NCI-H748 treated with DMSO at 0.1 percent for 48 hours (cell line): ENCODE data around the gene ZDHHC17.

ENCODE experiments used
- DNase-seq: peaks from one replicate; lab custom pipeline; 2025; lab: John Stamatoyannopoulos, UW

ZDHHC17 gene

DNA sequence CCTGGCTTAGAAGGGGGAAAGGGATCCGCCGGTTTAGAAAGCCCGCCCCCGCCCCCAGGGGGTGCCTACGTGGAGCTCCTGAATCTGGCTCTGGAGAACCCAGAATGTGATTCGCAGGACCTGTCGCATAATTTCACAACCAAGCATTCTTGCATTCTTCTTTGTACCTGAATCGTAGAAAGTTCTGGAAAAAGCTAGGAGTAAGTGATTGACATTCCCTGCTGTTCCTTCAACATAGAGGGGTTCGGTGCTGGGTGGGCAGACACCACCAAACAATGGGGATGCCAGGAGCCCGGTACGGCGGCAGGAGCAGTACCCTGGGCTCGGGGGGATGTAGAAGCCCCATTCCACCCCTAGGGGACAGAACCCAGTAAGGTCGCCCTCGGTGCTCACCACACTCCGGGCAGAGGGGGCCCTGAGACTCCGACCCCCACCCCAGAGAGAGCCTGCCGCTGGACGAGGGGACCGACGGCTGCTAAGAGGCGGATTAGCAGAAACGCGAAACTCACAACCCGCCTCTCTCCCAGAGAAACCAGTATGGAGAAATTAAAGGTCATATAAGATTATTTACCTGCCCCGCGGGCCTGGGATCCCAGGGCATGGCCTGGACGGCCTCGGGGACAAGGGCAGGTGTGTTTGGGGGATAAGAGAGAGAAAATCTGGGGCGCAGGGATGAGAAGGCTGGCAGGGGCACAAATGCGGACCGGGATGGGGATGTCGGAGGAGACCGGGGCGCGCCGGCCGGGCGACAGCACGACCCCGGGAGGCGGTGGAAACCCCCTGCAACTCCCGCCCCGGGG lies 114.4 kb downstream of the ZDHHC17 start:
- peak; percentile 37 for DNase-seq

DNA sequence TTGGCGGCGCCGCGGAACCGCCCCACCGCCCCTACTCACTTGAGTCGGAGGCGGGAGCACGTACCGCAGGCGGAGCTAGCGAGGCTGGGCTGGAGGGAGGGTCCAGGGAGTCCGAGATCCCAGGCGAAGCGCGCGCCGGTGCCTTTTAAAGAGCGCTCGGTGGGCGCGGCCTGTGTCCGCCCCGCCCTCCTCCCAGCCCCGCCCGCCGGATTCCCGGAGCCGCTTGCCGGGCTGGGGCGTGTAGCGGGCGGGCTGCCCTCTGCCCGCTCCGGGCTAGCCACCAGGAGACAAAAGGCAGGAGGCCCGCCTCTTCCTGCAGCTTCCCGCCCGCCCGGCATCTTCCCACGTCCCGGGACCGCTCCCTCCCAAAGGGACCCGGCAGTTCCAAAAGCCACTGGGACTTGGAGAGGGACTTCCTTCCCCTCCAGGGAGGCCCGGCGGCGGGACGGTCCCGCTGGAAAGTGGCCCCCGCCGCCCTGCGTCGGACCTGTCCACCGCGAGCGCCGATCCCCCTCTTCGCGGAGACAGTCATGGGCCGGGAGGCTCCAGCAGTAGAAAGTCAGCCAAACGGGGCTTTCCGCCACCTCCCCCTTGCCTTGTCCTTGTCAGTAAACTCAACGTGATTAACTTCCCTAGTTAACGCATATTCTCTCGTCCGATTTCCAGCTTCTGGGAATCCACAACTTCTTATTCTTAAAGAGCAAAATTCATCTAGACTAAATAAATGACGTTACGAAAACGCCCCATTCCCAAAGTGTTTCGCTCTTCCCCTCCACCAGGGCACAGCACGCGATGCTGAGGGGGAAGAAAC lies 115.2 kb downstream of the ZDHHC17 start, which contains the start of gene CSRP2:
Gene CSRP2 (minus strand): TSS at position 121 of the 811 bp plus-strand sequence. CDS start 12,759 bp downstream, outside the sequence.
- peak; percentile 87 for DNase-seq

DNA sequence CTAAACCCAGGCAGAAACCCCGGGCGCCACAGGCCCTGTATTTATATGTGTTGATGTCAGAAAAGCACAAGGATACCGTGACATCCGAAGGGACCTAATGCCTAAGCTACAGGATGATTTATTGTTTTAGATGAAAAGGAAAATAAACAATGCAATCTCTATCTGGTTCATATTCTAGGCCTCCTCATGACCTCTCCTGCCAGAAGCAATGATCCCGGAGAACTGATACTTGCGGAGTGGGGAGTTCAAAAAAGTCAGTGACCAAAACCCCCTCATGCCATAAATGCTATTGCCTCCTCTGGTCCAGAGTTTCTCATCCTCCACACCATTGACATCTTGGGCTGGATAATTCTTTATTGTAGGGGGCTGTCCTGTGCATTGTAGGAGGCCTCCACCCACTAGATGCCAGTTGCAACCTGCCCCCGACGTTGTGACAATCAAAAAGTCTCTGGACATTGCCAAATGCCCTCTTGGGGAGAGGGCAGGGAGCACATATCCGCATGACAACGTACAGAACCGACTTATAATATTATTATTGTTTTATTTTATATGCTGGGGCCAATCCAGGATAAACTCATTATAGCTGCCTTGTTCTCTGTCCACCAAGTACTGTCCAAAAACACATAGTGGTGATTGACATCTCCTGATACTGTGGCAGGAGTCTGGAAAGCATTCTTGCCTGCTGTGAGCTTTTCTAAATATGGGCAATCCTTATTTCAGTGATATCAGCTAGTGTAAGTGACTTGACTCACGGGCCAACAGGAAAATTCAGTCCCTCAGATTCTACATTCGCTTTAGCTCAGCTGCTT lies 116.0 kb downstream of the ZDHHC17 start:
- DNase-seq = no peak

DNA sequence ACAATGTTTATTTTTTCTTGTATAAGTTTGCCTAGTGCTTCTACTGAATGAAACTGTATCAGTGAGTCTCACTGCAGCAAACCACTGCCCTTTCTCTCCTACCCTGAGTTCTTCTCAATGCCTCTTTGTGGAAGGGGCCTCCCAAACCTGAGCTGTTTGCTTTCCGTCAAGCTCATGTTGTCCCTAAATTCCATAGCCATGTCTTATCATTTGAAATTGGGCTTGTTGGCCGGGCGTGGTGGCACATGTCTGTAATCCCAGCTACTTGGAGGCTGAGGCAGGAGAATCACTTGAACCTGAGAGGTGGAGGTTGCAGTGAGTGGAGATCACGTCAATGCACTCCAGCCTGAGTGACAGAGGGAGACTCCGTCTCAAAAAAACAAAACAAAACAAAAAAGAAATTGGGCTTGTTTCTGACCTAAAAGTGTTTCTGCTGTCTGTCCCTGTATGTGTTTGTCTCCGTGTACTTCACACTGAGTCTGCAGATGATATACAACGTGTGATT lies 116.7 kb downstream of the ZDHHC17 start:
- no peak for DNase-seq

DNA sequence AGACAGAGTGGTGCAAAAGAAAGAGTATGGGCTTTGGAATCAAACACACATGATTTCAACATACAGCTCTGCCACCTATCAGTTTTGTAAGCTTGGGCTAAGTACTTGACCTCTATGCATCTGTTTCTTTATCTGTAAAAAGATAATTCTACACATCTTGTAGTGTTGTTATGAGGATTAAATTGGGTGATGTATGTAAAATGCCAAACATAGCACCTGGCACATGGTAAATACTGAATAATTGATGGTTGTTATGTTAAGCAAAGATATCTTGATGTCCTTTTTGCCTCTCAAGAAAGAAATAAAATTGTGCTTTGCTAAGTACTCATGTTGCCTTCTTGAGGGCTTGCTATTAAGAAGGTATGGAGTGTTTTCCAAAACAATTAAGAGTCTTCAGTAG lies 117.2 kb downstream of the ZDHHC17 start:
- no peak for DNase-seq

DNA sequence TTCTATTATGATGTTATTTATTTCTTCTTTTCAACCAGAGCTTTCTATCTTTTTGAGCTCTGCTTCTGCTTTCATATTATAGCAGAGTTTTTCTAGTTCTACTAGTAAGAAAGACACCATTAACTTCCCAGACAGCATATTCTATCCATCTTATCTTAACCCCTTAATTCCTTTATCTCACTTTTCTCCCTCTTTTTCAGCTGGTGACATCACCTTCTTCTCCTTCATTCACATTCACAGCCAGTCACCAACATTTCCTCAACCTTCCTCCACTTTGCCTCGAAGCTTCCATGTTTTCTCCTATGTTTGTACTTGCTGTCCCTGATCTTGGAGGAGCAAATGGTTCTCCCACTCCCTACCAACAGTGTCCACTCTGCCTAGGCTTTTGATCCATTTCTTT lies 118.5 kb downstream of the ZDHHC17 start:
- no peak for DNase-seq

DNA sequence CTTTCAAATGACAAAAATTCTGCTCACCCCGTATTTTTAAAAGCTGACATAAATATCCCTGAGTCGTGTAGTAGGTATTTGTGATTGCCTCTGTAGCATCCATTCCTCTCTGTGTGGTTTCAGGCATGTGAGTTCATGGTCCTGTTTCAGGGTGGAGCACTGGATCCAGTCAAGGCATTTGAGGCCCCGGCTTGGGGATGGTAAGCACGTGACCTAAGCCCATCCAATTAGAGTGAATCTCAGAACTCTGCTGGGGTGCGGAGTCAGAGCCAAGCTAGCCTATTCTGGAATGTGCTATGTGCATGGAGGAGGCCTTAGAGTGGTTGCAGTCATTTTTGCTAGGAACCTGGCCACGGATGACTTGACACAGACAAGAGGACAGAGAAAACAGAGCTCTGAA lies 119.2 kb downstream of the ZDHHC17 start:
- no peak for DNase-seq

DNA sequence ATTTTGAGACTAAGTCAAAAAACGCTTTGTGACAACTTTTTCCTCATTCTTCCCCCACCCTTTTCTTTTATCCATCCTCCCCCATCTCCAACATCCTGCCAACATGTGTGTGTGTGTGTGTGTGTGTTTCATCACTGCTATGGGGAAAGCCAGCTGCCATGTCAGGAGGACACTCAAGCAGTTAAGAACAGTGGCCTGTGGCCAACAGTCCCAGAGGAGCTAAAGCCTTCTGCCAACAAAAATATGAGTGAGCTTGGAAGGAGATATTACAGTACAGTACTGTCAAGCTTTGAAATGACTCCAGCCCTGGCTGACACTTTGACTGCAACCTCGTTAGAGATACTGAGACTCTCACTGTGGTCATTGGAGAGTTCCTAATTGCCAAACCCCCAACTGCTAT lies 119.9 kb downstream of the ZDHHC17 start:
- no peak for DNase-seq

DNA sequence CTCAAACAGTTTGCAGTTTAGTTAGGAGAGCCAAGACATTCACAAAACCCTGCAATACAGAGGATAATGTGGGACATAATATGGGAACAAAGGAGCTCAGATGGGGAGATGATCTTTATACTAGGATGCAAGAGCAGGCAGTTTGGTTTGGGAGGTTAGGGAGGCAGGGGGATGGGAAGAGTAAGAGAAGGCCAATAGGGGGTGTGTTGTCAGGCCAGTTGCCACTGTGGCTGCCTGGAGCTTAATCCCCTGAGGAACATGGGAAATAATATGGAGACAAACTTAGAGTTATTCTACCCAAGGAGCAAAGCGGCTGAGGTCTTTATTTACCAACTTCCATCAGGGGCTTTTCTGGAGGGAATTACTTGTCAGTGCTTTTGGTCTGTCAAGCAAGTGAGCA lies 124.9 kb downstream of the ZDHHC17 start:
- DNase-seq = no peak

DNA sequence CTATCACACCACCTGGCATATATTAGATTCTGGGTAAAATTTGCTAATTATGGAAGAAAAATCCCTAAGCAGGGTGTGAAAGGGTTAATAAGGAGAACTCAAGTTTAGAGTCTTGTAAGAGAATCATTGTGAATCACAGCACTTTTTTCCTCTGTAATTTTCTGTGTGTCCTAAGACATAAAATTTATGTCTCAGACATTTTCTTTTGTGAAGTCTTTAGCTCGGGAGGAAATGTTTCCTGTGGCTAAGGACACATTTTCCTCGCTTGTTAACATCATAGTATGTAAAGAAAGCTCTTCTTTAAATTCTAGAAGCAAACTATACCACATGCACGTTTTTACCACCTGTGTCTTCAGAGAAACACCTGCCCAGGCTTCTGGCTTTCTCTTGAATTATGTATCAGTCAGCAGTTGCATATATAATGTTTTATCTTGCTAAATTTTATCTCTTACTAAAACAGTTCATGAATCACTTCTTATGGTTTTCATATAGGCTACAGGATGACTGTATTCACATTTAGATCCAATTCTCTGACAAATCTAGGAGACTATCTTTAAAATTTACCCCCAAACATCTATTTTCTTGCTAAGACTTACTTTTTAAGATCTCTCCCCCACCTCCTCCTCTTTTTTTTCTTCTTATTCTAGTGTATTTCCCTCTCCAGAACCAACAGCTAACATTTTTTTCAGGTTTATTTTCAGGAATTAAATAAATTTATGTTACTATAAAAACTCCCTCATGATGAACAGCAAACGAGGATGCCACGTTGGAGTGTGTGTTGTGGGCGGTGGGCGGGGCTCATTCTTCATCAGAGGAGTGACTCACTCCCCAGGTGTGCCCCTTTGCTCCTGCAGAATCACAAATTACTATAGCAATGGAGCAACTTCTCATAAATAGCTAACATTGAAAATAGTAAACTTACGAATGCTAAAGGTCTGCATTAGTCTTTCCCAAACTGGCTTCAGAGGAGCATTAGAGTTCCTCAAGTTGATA lies 126.5 kb downstream of the ZDHHC17 start:
- no peak for DNase-seq

DNA sequence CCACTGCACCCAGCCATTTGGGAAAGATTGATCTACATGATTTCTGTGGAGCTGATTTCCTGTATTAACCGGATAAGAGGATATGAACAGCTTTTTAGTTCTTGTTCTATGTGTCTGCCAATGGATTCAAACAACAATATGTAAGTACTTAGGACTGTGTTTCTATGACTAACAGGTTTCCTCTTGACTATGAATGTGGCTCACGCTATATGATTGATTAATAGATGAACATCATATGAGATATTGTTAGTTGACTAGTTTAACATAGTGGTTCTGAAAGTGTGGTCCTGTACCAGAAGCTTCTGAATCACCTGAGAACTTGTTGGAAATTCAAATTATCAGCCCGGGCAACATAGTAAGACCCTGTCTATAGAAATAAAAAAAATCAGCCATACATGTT lies 127.7 kb downstream of the ZDHHC17 start:
- DNase-seq = no peak

DNA sequence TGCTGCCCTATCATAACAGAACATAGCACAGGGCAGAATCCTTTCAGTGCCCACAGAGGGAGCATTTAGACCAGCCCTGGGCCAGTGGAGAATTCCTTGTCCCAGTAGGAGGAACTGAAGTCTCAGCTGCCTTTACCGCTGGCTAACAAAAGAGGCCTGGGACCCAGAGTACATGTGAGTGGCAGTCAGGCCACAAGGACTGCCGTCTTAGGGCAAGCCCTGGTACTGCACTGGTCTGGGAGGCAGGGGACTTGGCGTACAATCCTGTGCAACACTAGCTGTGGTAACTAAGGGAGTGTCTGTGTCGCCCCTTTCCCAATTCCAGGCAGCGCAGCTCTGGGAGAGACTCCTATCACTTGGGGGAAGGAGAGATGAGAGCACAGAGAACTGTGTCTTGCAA lies 131.9 kb downstream of the ZDHHC17 start:
- no peak for DNase-seq

DNA sequence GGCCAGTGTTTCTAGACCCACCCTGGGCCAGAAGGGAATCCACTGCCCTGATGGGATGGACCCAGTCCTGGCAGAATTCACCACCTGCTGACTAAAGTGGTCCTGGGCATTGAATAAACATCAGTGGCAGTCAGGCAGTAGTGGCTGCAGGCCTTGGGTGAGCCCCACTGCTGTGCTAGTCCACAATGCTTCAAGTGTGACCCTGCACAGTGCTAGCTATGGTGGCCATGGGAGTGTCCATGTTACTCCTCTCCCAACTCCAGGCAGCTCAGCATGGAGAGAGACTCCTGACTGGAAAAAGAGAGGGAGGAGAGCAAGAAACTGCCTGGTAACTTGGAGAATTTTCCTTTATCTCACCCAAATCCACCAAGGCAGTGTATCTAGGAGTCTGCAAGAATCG lies 132.4 kb downstream of the ZDHHC17 start:
- DNase-seq = no peak

DNA sequence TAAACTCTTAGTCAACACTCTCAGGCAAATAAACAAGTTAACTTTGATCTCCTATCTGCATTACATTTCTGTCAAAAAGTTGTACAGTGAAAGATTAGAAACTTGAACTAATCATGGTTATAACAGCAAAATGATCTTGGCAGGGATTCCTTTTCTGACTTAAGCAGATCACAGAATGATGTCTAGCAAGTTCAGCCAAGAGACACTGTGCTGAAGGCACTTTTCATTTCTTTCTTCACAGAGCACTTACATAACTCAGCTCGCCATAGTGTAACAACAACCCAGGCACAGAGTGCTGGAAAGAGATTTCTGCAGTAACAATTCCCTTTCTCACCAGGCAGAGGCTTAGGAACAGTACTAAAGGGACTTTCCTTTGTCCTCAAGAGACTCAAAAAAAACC lies 134.5 kb downstream of the ZDHHC17 start:
- no peak for DNase-seq

DNA sequence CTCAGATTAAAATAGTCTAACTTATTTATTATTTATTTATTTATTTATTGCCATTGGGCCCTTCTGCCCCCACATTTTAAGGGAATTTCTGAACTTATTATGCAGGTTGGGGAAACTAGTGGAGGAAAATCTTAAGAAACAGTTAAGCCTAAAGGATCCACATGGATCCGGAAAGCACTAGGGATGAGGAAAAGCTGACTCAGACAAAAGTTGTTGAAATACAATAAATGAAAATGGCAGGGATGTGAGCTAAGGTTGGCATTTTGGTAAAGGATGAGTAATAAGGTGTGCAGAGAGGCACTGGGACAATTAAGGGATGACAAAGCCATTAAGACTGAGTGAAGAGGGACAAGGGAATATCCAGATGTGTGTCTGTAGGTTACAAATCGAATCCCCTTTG lies 135.6 kb downstream of the ZDHHC17 start:
- DNase-seq = no peak

DNA sequence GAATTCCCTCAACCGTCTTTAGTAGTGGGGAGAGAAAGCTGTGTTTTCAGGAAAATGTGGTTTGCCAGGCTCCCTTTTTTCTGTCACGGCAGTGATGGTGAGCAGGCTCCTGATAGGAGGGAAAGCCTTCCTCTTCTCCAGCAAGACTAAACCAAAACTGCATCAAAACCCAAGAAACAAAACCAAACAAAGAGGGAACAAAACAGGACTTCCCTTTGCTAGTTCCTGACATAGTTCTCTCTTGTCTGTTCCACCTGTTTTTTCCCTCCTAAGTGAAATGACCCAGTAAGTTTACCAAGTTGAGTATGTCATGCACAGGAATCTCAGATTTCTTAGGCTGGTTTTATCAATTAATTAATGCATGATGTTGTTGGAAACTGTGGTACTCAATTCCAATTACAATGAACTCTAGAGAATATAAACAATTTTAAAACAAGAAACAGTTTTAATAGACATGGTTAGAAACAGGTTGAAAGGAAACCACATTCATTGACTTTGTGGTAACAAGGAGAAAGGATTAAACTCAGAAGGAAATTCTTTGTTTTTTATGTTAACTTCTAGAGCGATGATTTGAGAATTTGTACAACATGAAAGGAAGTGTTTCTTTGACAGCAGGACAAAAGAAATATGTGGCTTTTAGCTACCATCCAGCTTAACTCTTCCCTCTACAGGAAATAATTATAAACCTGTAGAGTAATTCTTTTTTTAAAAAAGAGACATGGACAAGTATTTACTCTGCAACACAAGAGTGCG lies 137.9 kb downstream of the ZDHHC17 start:
- DNase-seq = no peak
